Measurements from ENCODE around the gene PCSK7.
"Not testable (repeated sequence)": the region's sequence is repeated elsewhere in the genome, so short reads cannot be mapped to it uniquely, and the experiment has no call there.

PCSK7 gene

DNA sequence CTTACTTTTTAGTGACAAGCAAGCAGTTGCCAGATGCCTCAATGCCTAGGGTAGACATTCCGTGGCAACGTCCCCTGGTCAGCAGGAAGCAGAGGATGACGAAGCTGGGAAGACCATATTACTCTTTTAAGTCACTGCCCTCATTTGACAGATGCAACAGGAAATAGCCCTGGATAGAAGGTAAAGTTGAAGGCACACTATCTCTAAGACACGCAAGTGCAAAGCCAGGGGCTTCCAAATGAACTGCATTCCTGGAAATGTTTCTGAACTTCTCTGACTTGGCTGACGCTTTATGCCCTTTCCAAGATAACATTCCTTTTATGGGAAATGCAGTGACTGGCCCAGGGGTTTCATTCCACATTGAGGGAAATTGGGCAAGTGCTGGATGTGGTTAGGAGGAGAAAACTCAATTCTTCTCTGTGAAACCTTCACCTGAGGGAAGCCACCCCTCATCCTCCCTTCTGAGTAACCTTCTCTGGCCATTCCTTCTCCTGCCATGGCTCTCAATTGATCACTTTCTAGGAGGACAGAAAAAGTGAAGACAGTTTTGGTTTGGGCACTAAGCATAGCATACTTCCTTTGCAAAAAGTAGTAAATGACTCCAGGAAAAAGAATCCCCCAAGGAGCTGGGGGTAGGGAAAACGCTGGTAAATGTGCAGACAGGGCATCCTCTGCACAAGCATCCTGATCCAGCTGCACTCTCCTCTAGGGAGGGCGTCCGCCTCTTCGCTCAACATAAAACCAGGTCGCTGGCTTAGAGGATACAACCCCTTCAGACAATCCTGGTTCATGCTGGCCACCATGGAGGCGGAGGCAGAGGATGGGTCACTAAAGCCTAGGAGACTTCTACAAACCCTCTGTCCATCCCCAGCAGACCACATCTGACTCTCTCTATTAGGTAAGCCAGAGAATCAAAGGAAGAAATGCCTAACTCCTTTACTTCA is 14.5 kb downstream of the PCSK7 start:
- peak; percentile 59 for DNase-seq (ENCODE audit: low read depth)

- no peak for DNase-seq (ENCODE audit: low read depth)
Observed at GRCh38 chr11:117214404-117215110, 17.3 kb downstream of the PCSK7 start.

DNA sequence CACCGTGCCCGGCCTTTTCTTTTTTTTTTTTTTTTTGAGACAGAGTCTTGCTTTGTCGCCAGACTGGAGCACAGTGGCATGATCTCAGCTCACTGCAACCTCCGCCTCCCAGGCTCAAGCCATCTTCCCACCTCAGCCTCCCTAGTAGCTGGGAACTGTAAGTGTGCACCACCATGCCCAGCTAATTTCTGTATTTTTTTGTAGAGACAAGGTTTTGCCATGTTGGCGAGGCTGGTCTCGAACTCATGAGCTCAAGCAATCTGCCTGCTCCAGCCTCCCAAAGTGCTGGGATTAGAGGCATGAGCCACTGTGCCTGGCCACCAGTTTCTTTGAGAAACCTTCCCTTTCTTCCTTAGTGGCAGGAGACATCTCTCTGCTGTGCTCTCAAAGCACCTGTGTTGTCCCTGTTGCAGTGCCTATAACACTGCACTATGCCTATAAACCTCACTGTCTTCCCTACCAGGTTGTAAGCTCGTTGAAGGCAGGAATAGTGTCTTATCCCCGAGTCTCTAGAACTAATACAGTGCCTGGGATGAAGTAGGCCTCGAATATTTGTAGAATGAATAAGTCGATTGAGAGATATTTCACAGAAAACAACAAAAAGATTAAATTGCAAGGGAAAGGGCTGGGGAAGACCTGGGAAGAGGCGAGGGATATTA is 19.0 kb downstream of the PCSK7 start:
- DNase-seq (ENCODE audit: low read depth), result no peak

- DNase-seq (ENCODE audit: low read depth), result no peak
Observed at GRCh38 chr11:117210620-117211019, 21.3 kb downstream of the PCSK7 start.

DNA sequence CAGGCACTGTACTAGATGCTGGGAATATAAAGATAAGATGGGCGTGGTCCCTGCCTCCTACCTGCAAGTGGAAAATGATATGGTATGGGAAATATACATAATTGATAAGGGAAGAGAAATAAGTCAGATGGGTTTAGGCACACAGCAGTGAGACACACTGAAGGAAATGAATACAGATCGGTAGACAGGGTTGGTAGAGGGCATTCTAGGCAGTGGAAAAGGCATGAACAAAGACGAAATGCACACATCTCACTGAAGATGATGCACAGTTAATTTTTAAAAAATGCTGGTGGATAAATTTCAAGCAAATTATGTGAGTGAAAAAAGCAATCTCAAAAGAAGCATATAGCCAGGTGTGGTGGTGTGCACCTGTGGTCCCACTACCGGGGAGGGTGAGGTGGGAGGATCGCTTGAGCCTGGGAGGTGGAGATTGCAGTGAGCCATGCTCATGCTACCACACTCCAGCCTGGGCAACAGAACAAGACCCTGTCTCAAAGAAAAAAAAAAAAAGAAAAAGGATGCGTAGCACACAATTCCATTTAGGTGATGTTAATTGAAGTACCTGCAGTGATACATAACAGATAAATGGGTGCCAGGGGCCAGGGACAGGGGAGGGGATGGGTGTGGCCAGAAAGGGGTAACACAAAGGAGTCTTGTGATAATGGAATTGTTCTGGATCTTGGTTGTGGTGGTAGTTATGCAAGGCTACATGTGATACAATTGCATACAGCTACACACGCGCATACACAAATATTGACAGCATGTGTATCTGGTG is 22.3 kb downstream of the PCSK7 start:
- DNase-seq (ENCODE audit: low read depth), result not testable (repeated sequence)

GRCh38 chr11:117208710-117209109 is 23.2 kb downstream of the PCSK7 start:
- DNase-seq (ENCODE audit: low read depth), result not testable (repeated sequence)

DNA sequence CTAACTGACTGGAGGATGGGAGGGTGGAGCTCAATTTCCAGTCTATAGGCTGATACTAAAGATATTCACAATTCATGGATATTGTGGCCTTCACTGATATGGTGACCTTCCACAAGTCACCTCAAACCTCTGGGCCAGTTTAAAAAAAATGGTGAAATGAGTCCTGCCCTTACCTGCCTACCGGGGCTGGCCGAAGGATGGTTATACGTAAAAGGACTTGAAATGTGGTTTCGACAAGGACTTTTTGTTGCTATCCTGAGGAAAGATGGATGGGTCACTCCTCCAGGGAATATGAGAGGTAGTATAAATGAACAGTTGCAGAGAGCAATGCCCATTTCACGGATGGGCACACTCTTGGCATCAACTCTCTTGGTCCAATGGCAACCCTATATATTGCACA is 24.4 kb downstream of the PCSK7 start:
- not testable (repeated sequence) for DNase-seq (ENCODE audit: low read depth)

DNA sequence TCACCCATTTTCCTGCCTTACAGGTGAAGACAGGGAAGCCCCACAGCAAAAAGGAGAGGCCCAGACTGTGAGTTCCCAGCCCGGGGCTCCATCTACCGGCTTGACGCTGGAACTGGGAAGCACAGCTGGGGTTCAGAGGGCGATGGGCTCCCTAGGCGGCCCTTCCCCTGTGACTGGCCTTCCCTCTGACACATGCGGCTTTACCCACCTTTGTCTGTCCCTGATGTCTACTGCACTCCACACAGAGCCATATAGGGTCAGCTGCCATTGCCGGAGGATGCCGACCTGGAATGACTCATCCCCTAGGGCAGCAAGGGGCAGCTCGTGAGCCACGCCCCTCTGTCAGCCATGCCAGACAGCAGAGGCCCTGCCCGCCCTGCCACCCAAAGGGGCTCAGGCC is 25.0 kb downstream of the PCSK7 start:
- DNase-seq (ENCODE audit: low read depth), result not testable (repeated sequence)

GRCh38 chr11:117206111-117206510 is 25.8 kb downstream of the PCSK7 start:
- not testable (repeated sequence) for DNase-seq (ENCODE audit: low read depth)

DNA sequence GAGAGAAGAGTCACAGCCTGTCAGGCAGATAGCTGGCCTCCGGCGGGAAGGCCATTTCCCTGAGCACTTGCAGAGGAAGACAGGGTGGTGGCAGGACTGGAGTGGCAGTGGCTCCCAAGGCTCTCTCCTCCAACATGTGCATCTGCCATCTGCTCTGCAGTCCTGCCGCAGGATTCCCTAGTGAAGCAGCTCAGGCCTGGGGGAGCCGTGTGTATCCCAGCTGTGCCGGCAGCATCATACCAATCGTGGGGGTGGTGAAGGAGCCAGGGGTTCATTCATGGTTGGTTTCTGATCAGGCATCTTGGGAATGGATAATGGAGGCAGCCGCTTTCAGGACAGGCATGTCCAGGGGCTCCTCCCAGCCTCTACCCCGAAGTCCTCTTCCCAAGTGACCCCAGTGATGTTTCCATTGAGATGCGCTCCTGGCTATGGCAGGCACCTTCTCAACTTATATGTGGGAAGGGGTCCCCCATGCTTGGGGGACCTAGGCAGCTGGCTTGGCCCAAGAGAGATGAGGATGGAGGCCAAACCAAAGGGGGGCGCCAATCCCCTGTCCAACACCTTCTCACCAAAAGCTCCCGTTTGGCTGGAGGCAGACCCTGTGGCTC is 26.6 kb downstream of the PCSK7 start:
- no peak for DNase-seq (ENCODE audit: low read depth)

DNA sequence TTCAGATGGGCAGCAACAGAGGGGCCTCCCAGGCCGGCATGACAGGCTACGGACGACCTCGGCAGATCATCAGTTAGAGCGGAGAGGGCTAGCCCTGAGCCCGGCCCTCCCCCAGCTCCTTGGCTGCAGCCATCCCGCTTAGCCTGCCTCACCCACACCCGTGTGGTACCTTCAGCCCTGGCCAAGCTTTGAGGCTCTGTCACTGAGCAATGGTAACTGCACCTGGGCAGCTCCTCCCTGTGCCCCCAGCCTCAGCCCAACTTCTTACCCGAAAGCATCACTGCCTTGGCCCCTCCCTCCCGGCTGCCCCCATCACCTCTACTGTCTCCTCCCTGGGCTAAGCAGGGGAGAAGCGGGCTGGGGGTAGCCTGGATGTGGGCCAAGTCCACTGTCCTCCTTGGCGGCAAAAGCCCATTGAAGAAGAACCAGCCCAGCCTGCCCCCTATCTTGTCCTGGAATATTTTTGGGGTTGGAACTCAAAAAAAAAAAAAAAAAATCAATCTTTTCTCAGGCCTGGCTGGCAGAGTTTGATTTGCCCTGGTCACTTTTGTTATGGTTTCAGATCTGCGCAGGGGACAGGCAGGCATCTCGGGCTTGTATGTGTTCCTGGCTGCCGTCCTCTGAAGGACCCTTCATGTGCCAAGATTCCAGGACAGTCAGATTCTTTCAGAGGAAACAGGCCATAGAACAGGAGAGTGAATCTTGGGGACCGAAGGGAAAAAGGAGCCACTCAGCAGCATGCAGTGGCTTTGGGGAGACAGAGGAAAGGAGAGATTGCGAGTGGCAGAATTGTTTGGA is 27.4 kb downstream of the PCSK7 start:
- DNase-seq (ENCODE audit: low read depth), result no peak

- no peak for DNase-seq (ENCODE audit: low read depth)
Observed at GRCh38 chr11:117203069-117203407, 28.8 kb downstream of the PCSK7 start.

DNA sequence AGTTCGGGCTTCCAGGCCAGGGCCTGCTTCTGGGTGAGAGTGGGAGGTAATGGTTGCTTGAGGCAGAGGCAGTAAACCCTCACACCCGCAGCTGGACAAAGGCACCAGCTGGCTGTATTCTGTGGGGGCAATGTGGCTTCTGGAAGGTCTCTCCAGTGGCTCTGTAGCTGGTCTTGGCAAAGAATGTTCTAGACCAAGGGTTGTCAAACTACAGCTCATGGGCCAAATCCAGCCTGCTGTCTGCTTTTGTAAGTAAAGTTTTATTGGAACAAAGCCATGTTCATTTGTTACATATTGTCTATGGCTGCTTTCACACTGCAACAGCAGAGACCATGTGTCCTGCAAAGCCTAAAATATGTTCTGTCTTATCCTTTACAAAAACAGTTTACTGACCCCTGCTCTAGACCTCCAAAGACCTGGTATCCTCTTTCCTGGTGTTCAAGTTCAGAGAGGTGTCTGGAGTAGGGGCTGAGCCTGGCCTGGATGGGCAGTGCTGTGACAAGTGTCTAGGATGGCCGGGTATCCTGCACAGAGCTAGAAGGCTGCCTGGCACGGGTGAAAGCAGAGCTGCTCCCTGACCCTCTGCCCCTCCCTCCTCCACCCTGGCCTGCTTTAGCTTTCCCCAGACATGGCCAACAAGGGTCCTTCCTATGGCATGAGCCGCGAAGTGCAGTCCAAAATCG is 29.3 kb downstream of the PCSK7 start:
- no peak for DNase-seq (ENCODE audit: low read depth)

DNA sequence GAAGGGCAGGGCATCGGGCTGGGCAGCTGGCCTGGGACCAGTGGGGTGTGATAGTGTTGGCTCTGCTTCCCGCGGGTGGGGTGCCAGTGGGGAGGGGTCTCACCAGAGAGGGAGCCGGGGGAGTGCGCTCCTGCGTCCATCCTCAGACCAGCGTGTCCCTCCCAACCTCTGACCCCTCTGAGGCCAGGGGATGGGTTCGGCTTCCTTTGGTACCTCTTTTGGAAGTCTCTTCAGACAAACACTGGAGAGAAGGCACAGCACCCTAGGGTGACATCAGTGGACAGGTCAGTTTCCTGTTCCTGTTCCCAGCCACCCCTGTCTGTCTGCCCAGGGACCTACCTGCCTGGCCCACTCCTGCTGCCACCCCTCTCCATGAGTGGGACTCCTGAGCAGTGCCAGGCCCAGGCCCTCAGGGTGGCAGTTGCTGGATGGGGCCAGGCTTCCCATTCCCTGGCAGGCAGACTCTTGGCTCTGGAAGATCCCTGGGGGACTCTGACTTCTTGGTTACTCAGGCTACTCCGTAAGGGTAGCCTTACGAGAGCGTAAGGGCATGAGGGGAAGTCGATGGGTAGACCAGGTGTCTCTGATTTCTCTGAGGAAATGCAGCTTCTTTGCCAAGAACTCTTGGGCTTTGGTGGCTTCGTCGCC is 30.1 kb downstream of the PCSK7 start:
- DNase-seq (ENCODE audit: low read depth), result no peak

DNA sequence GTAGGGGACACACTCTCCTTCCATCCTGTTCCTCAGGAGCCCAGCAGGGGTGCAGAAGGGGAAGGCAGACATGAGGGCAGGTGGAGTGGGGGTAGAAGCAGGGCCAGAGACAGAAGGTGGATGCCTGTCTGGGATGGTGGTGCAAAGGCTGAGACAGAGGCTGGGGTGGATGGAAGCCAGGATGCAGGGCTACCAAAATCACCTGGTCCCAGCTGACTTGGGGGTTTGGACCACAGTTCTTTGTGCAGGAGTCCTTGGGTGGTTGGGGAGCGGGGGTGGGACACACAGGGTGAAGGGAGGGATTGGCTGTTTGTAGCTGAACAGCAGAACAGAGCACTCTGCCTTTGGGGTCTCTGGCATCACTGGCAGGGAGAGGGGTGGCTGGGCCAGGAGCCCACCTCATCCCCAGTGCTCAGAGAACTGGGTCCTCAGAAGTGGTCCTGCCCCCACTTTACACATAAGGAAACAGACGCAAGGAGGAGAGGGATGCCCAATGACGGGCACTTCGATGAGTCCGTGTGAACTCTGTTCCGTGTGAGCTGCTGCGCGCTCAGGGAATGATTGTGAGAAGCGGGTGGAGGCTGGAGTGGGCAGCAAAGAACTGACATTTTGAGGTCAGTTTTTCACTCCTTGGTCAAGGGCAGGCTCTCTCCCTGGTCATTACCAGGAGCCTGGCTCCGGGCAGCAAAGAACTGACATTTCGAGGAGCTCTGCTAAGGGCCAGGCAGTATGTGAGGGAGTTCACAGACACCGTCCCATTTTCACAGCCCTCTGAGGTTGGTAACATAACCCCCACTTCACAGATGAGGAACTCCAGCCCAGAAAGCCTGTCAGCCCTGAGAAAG is 30.8 kb downstream of the PCSK7 start:
- no peak for DNase-seq (ENCODE audit: low read depth)

DNA sequence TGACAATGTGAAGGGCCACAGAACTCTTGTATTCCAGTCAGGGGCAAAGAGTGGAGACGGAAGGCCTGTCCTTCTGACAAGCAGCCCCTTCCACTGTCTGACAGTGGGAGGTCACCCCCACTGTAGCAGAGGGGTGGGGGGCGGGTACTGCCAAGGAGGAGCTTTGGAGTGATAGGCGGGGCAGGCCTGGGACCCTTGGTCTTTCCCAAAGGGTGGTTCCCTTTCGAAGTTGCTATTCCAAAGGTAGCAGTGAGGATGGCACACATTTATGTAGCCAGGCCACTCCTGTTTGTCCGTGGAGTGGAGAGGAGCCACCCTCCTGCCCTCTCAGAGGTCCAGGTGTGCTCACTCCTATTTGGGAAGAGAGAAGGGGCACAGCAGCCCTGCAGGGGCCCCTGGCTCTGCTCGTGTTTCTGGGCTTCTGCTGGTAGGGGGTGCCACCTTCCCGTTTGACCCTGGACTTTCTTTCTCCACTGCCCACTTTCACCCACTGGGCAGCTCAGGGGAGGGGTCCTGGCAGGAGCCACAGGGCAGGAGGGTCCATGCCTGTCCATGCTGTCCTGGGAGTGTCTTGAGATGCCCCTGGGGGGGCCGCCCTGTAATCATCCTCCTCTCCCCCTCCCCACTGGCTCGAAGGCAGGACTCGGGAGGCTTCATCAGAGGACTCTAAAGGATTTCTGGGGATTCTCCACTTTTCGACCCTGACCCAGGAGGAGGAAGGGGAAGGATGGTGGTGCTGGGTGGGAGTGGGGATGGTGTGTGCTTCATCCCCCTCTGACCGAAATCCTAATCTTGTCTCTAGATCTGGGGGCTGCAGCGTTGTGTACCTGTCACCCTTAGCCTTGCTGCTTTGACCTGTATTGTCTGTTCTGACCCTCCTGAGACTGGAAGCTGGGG is 31.7 kb downstream of the PCSK7 start:
- no peak for DNase-seq (ENCODE audit: low read depth)

- peak; percentile 76 for DNase-seq (ENCODE audit: low read depth)
Observed at GRCh38 chr11:117199053-117199915, 32.6 kb downstream of the PCSK7 start, which contains the start of gene TAGLN. Gene TAGLN (plus strand): TSS chr11:117199370. CDS start chr11:117203014, 3,644 bp downstream.

Data from ELR (cell line).